Keratinocyte (primary cell): ENCODE measurements around the gene PARD3B. TPM values are rescaled to one million over a fixed set of nuclear protein-coding genes. Genes with fewer than 3 reads are reported as not detected.

Experiments used
- DNase-seq: peaks from one replicate; pipeline ENCODE4 v3.0.0-alpha.2; 2011; ENCODE audit warnings: low read depth, missing footprints, low spot score
- FAIRE-seq: peaks from 2 replicates; lab custom pipeline; 2011; peaks lifted over from hg19 to GRCh38; lab: Jason Lieb, UNC
- H2AFZ ChIP-seq: 2 replicates; pipeline ENCODE4 v1.6.0; 2012; ENCODE audit warnings: low read length, control low read depth, inconsistent platforms; ENCODE audit not compliant: control insufficient read depth
- H3K27ac ChIP-seq: 2 replicates; pipeline ENCODE4 v1.5.1; 2011; ENCODE audit warnings: low read length; ENCODE audit not compliant: control insufficient read depth, insufficient read depth
- H3K27me3 ChIP-seq: 3 replicates; pipeline ENCODE4 v1.6.0; 2011; ENCODE audit warnings: low read length; ENCODE audit not compliant: control insufficient read depth, insufficient read depth; ENCODE audit errors: extremely low read depth
- H3K36me3 ChIP-seq, 2 experiments: 2 replicates in 1 of 2; 3 replicates in 1 of 2; pipeline ENCODE4 v1.5.1; 2011; ENCODE audit warnings: low read length in 2 of 2, mild to moderate bottlenecking in 1 of 2; ENCODE audit not compliant: control insufficient read depth in 2 of 2, insufficient read depth in 2 of 2; ENCODE audit errors: extremely low read depth in 1 of 2
- H3K4me1 ChIP-seq: 3 replicates; pipeline ENCODE4 v1.5.1; 2011; ENCODE audit warnings: low read length; ENCODE audit not compliant: control insufficient read depth, insufficient read depth; ENCODE audit errors: extremely low read depth
- H3K4me2 ChIP-seq: 3 replicates; pipeline ENCODE4 v1.6.0; 2011; ENCODE audit warnings: low read depth, low read length; ENCODE audit not compliant: control insufficient read depth, insufficient read depth; ENCODE audit errors: extremely low read depth
- H3K4me3 ChIP-seq, 3 experiments: fragments of 200-600 bp in 1 of 3; sonication (generic) in 1 of 3; 2 replicates in 2 of 3; 3 replicates in 1 of 3; pipeline ENCODE4 v1.5.1; 2011 to 2016; ENCODE audit warnings: low read length in 3 of 3, mild to moderate bottlenecking in 3 of 3, control low read depth in 2 of 3, inconsistent platforms in 1 of 3, low read depth in 1 of 3, mixed read lengths in 1 of 3, mixed run types in 1 of 3, moderate library complexity in 1 of 3; ENCODE audit not compliant: control insufficient read depth in 2 of 3, insufficient read depth in 2 of 3; ENCODE audit errors: extremely low read depth in 1 of 3
- H3K79me2 ChIP-seq: 2 replicates; pipeline ENCODE4 v1.6.0; 2012; ENCODE audit warnings: low read length; ENCODE audit not compliant: control insufficient read depth, insufficient read depth
- H3K9ac ChIP-seq: 3 replicates; pipeline ENCODE4 v1.6.0; 2011; ENCODE audit warnings: low read length; ENCODE audit not compliant: control insufficient read depth, insufficient read depth; ENCODE audit errors: extremely low read depth
- H3K9me1 ChIP-seq: 3 replicates; pipeline ENCODE4 v1.6.0; 2011; ENCODE audit warnings: low read length; ENCODE audit not compliant: control insufficient read depth, insufficient read depth; ENCODE audit errors: extremely low read depth
- H3K9me3 ChIP-seq: 2 replicates; pipeline ENCODE4 v1.5.1; 2012; ENCODE audit warnings: low read depth, low read length; ENCODE audit not compliant: control insufficient read depth
- H4K20me1 ChIP-seq: 3 replicates; pipeline ENCODE4 v1.6.0; 2011; ENCODE audit warnings: low read length; ENCODE audit not compliant: control insufficient read depth, insufficient read depth; ENCODE audit errors: extremely low read depth
- EZH2 ChIP-seq: IDR thresholded peaks from one replicate; pipeline ENCODE4 v1.6.1; 2012; ENCODE audit warnings: inconsistent platforms, mild to moderate bottlenecking, low read length, moderate library complexity
- dilution Hi-C: fragments of 300-500 bp; cut with MboI; formaldehyde crosslinking; loops from one replicate; pipeline ENCODE4 v1.7.0; 2020; ENCODE audit warnings: low sequenced_read_pairs; ENCODE audit not compliant: extremely low pct_ligation_motif_present
- polyA plus RNA-seq, 5 experiments: library from polyadenylated mRNA; depleted of rRNA in 3 of 5; stranded (reverse) in 3 of 5; stranded (forward) in 1 of 5; unstranded in 1 of 5; fragments of >200 nt; gene quantifications; 1 replicate in 1 of 5; 2 replicates in 3 of 5; 3 replicates in 1 of 5; pipeline versions ENCODE4 v1.2.1 to v1.2.3, GENCODE V29; 2011 to 2012; ENCODE audit warnings: missing spikeins in 2 of 5, low read depth in 1 of 5, low replicate concordance in 1 of 5
- TF ChIP-seq, protein P1 (sequence below), 3 experiments: IDR thresholded peaks in 1 of 3; conservative IDR thresholded peaks in 1 of 3; optimal IDR thresholded peaks in 1 of 3; 2 replicates in 2 of 3; 3 replicates in 1 of 3; pipeline versions ENCODE3 to v1.5.1; 2011; ENCODE audit warnings: low read length in 3 of 3, mild to moderate bottlenecking in 3 of 3, moderate library complexity in 2 of 3, control low read depth in 1 of 3, inconsistent platforms in 1 of 3; ENCODE audit not compliant: insufficient read depth in 2 of 3; ENCODE audit errors: extremely low read depth in 1 of 3

The PARD3B gene
- polyA plus RNA-seq, 1 donor (not counting 4 experiments of a cell fraction or from before 2014, with no cell fraction given), result 1.2 TPM

DNA sequence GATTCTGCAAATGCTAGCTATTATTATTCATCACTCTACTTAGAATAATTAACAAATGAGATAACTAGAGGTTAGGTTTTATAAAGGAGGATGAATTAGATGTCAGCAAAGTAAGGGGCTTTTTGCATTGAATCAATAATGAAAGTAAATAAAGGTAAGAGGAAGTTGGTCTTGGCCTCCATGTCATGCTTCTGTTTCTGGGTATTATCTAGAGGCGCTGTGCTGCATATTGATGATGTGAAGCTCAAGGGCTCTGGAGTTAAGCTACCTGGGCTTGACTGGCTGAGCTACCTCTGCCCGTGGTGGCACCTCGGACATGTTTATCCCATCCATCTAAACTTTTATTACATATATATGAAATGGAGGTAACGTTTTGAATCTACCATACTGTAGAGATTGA lies 350.9 kb downstream of the PARD3B start:
- Histone ChIP-seq H3K4me3 (no peak overlapping the region), H3K36me3 (no peaks in the 10 kb centered on the region), H3K4me1 (peaks cover 13% of the 10 kb centered on the region), H3K27ac (no peak overlapping the region), H2AFZ (no peak overlapping the region), H3K4me2 (no peak overlapping the region), H3K9me3 (no peaks in the 10 kb centered on the region), H3K9ac (no peak overlapping the region), H3K79me2 (no peaks in the 10 kb centered on the region), H4K20me1 (no peaks in the 10 kb centered on the region), H3K9me1 (no peaks in the 10 kb centered on the region), H3K27me3 (no peaks in the 10 kb centered on the region)
- dilution Hi-C loops, result no loop called here
- FAIRE-seq, result no peak
- TF ChIP-seq EZH2, result no peak
- TF ChIP-seq, protein P1, sequence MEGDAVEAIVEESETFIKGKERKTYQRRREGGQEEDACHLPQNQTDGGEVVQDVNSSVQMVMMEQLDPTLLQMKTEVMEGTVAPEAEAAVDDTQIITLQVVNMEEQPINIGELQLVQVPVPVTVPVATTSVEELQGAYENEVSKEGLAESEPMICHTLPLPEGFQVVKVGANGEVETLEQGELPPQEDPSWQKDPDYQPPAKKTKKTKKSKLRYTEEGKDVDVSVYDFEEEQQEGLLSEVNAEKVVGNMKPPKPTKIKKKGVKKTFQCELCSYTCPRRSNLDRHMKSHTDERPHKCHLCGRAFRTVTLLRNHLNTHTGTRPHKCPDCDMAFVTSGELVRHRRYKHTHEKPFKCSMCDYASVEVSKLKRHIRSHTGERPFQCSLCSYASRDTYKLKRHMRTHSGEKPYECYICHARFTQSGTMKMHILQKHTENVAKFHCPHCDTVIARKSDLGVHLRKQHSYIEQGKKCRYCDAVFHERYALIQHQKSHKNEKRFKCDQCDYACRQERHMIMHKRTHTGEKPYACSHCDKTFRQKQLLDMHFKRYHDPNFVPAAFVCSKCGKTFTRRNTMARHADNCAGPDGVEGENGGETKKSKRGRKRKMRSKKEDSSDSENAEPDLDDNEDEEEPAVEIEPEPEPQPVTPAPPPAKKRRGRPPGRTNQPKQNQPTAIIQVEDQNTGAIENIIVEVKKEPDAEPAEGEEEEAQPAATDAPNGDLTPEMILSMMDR (optimal IDR thresholded peaks at IDR 0.05 in 1 of 3, IDR thresholded peaks at IDR 0.05 in 1 of 3, conservative IDR thresholded peaks at IDR 0.05 in 1 of 3; ENCODE audit: extremely low read depth in 1 of 3, insufficient read depth in 2 of 3, low read length in 3 of 3), result no peak
- no peak for DNase-seq

DNA sequence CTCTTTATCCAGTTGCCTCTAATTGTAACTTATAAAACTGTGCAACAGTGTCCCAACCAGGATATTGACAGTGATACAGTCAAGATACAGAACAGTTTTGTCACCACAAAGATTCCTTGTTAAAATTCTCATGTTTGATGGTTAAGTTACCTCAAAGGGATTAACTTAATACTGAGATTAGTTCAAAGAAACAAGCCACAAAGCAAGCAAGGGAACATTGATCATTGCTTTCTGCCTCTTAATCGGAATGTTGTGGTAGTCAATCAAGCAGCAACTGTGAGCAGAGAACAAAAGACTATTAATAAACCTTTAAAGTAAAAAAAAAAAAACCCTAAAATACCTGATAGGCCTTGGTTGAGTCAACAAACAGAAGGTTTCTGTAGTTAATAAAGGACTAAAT lies 352.3 kb downstream of the PARD3B start:
- Histone ChIP-seq H3K4me1 (peaks cover 16% of the 10 kb centered on the region), H3K9ac (no peak overlapping the region), H3K27ac (no peak overlapping the region), H3K79me2 (no peaks in the 10 kb centered on the region), H2AFZ (no peak overlapping the region), H3K9me1 (no peaks in the 10 kb centered on the region), H3K4me3 (no peak overlapping the region), H3K9me3 (no peaks in the 10 kb centered on the region), H3K36me3 (no peaks in the 10 kb centered on the region), H3K27me3 (no peaks in the 10 kb centered on the region), H4K20me1 (no peaks in the 10 kb centered on the region), H3K4me2 (no peak overlapping the region)
- TF ChIP-seq, protein P1 (optimal IDR thresholded peaks at IDR 0.05 in 1 of 3, IDR thresholded peaks at IDR 0.05 in 1 of 3, conservative IDR thresholded peaks at IDR 0.05 in 1 of 3; ENCODE audit: extremely low read depth in 1 of 3, insufficient read depth in 2 of 3, low read length in 3 of 3), result no peak
- no peak for TF ChIP-seq EZH2
- DNase-seq (no peak), FAIRE-seq (no peak)
- dilution Hi-C loops, result no loop called here
